NB4 (cell line): ENCODE results near the gene SEPTIN8.

Experiments
- DNase-seq: peaks from one replicate; pipeline ENCODE4 v3.0.0; 2010; ENCODE audit warnings: low read depth
- H3K4me3 ChIP-seq: one replicate; pipeline ENCODE4 v1.5.1; 2011; ENCODE audit warnings: mild to moderate bottlenecking, low read depth, low read length, moderate library complexity
- CTCF ChIP-seq: IDR thresholded peaks from one replicate; pipeline ENCODE4 v1.5.1; 2012; ENCODE audit warnings: low read depth, low read length
- MAX ChIP-seq: IDR thresholded peaks from 2 replicates; pipeline ENCODE4 v1.6.1; 2011; ENCODE audit warnings: low read depth, low read length
- MYC ChIP-seq: IDR thresholded peaks from 2 replicates; pipeline ENCODE4 v1.6.1; 2011; ENCODE audit warnings: low read depth, low read length
- POLR2A ChIP-seq: IDR thresholded peaks from 2 replicates; pipeline ENCODE4 v1.6.1; 2011; ENCODE audit warnings: mild to moderate bottlenecking; ENCODE audit not compliant: insufficient read length; ENCODE audit errors: extremely low read depth

Gene SEPTIN8

GRCh38 chr5:132765311-132766019, 11.6 kb downstream of the SEPTIN8 start:
- no peak for TF ChIP-seq MAX
- TF ChIP-seq CTCF, result no peak
- no peak for TF ChIP-seq POLR2A
- TF ChIP-seq MYC, result no peak
- no peak overlapping the region for H3K4me3 ChIP-seq

GRCh38 chr5:132764671-132765238, 12.3 kb downstream of the SEPTIN8 start:
- no peak for TF ChIP-seq MYC
- TF ChIP-seq POLR2A, result no peak
- TF ChIP-seq CTCF, result no peak
- TF ChIP-seq MAX, result no peak
- no peak for DNase-seq
- H3K4me3 ChIP-seq, result no peak overlapping the region

More at GRCh38 chr5:132765311-132766019, 11.6 kb downstream of the SEPTIN8 start:
- no peak for DNase-seq

GRCh38 chr5:132764051-132764450, 13.0 kb downstream of the SEPTIN8 start:
- no peak for DNase-seq

GRCh38 chr5:132763181-132764036, 13.6 kb downstream of the SEPTIN8 start:
- DNase-seq, result no peak
- TF ChIP-seq MAX (no peak), POLR2A (no peak), CTCF (no peak), MYC (no peak)
- no peak overlapping the region for H3K4me3 ChIP-seq

More at GRCh38 chr5:132764051-132764450, 13.0 kb downstream of the SEPTIN8 start:
- TF ChIP-seq CTCF (no peak), POLR2A (no peak), MAX (no peak), MYC (no peak)
- no peak overlapping the region for H3K4me3 ChIP-seq

GRCh38 chr5:132762246-132763000, 14.6 kb downstream of the SEPTIN8 start:
- H3K4me3 ChIP-seq, result no peak overlapping the region
- no peak for DNase-seq
- no peak for TF ChIP-seq POLR2A
- TF ChIP-seq MAX, result no peak
- no peak for TF ChIP-seq MYC
- no peak for TF ChIP-seq CTCF
